ENCODE data around the gene GATA3.

GRCh38 chr10:8047452-8048280, 6.8 kb upstream of the GATA3 start:
- TF ChIP-seq SIN3A (IDR thresholded peaks at IDR 0.05; ENCODE audit: borderline replicate concordance, insufficient read depth, low read depth, low read length) (no peak), REST (IDR thresholded peaks at IDR 0.05; ENCODE audit: insufficient read depth in 1 of 2, low read depth in 2 of 2, low read length in 1 of 2) (no peak), POLR2AphosphoS5 (IDR thresholded peaks at IDR 0.05; ENCODE audit: low read depth, low read length) (no peak), CTCF (IDR thresholded peaks at IDR 0.05) (no peak)
